HepG2 (cell line): Measurements from ENCODE around the gene CNNM4. TPM values are rescaled to one million over a fixed set of nuclear protein-coding genes. Genes with fewer than 3 reads are reported as not detected.

Source experiments
- GMEB1 ChIP-seq: sonication (generic); formaldehyde crosslinking; IDR thresholded peaks from 2 replicates; pipeline ENCODE4 v1.5.1; 2020; ENCODE audit warnings: missing genetic modification reagents, mild to moderate bottlenecking, borderline replicate concordance
- KDM5A ChIP-seq: fragments of 200-600 bp; sonication (generic); IDR thresholded peaks from 2 replicates; pipeline ENCODE4 v1.7.0; 2018; ENCODE audit warnings: antibody characterized with exemption, mild to moderate bottlenecking, low read length, borderline replicate concordance
- KIAA2018 ChIP-seq: sonication (generic); formaldehyde crosslinking; IDR thresholded peaks from 2 replicates; pipeline ENCODE4 v1.5.0; 2020; ENCODE audit warnings: mild to moderate bottlenecking, missing genetic modification reagents, borderline replicate concordance
- SKIL ChIP-seq: sonication (generic); formaldehyde crosslinking; IDR thresholded peaks from 2 replicates; pipeline ENCODE4 v1.8.0; 2022; ENCODE audit warnings: missing genetic modification reagents, mild to moderate bottlenecking, moderate library complexity, borderline replicate concordance
- ZNF225 ChIP-seq: sonication (generic); formaldehyde crosslinking; IDR thresholded peaks from 2 replicates; pipeline ENCODE4 v1.4.0; 2020; ENCODE audit warnings: mild to moderate bottlenecking, missing genetic modification reagents
- ZNF263 ChIP-seq: sonication (generic); formaldehyde crosslinking; IDR thresholded peaks from 2 replicates; pipeline ENCODE4 v1.4.0; 2020; ENCODE audit warnings: missing genetic modification reagents
- ZNF530 ChIP-seq: sonication (generic); formaldehyde crosslinking; IDR thresholded peaks from 2 replicates; pipeline ENCODE4 v1.5.0; 2020; ENCODE audit warnings: low read depth, mild to moderate bottlenecking, missing genetic modification reagents
- polyA plus RNA-seq, 8 experiments: library from polyadenylated mRNA; depleted of rRNA in 3 of 8; stranded (reverse) in 7 of 8; unstranded in 1 of 8; fragments of >200 nt; fragmentation: Illumina TruSeq in 4 of 8; extraction: Trizol in 4 of 8; gene quantifications; 2 replicates each; pipeline versions ENCODE4 v1.2.1 to v1.2.3, GENCODE V29; 2011 to 2016; ENCODE audit warnings: low read depth in 4 of 8, missing spikeins in 1 of 8, mixed read lengths in 1 of 8; ENCODE audit not compliant: insufficient read depth in 1 of 8
- total RNA-seq, 5 experiments: library from RNA; depleted of rRNA; stranded (reverse); fragments of >200 nt; fragmentation: Illumina TruSeq; extraction: Trizol; gene quantifications; 2 replicates each; pipeline ENCODE4 v1.2.3, GENCODE V29; 2016; ENCODE audit warnings: low read depth in 1 of 5
- TF ChIP-seq, protein P1 (sequence below): sonication (generic); formaldehyde crosslinking; IDR thresholded peaks from 2 replicates; pipeline ENCODE4; 2020; ENCODE audit warnings: missing genetic modification reagents, mild to moderate bottlenecking, borderline replicate concordance

CNNM4 gene
- total and polyA plus RNA-seq, 2 of the 13 experiments (the other 11 are each of a cell fraction or from before 2014, with no cell fraction given), result 5.9 to 8.4 TPM

GRCh38 chr2:96815326-96816126 lies 54.8 kb downstream of the CNNM4 start (continued):
- no peak for TF ChIP-seq SKIL (CRISPR knock-in tag)
- no peak for TF ChIP-seq ZNF225
- TF ChIP-seq ZNF530 (CRISPR knock-in tag), result 0 out of 2 replicates have a peak, but pooled peaks have one; percentile 17
- peak; percentile 13; the same call in 1 of the 2 replicates for TF ChIP-seq KDM5A
- peak; percentile 68 for TF ChIP-seq ZNF263 (CRISPR knock-in tag)
- TF ChIP-seq KIAA2018 (CRISPR knock-in tag), result no peak
- TF ChIP-seq GMEB1, result peak; percentile 4; the same call in 1 of the 2 replicates
- TF ChIP-seq, protein P1, sequence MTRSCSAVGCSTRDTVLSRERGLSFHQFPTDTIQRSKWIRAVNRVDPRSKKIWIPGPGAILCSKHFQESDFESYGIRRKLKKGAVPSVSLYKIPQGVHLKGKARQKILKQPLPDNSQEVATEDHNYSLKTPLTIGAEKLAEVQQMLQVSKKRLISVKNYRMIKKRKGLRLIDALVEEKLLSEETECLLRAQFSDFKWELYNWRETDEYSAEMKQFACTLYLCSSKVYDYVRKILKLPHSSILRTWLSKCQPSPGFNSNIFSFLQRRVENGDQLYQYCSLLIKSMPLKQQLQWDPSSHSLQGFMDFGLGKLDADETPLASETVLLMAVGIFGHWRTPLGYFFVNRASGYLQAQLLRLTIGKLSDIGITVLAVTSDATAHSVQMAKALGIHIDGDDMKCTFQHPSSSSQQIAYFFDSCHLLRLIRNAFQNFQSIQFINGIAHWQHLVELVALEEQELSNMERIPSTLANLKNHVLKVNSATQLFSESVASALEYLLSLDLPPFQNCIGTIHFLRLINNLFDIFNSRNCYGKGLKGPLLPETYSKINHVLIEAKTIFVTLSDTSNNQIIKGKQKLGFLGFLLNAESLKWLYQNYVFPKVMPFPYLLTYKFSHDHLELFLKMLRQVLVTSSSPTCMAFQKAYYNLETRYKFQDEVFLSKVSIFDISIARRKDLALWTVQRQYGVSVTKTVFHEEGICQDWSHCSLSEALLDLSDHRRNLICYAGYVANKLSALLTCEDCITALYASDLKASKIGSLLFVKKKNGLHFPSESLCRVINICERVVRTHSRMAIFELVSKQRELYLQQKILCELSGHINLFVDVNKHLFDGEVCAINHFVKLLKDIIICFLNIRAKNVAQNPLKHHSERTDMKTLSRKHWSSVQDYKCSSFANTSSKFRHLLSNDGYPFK (CRISPR knock-in tag), result peak; percentile 54; the same call in 1 of the 2 replicates
